Activated CD4-positive, alpha-beta T cell treated with anti-CD3 and anti-CD28 coated beads, Interleukin-2, amount 10 ng/mL, durations not matched to agents 7 days and 5 days (primary cell): Measurements from ENCODE around the gene RFWD3. TPM values are rescaled to one million over a fixed set of nuclear protein-coding genes. Genes with fewer than 3 reads are reported as not detected.

Experiments used
- CTCF ChIA-PET: fragments of 350-600 bp; sonication (Branson Sonifier 250); formaldehyde crosslinking; loops from one replicate; lab custom pipeline; 2021; ENCODE audit warnings: antibody characterized with exemption; lab: Charles Lee
- POLR2A ChIA-PET: fragments of 350-600 bp; sonication (Branson Sonifier 250); formaldehyde crosslinking; loops from one replicate; lab custom pipeline; 2021; ENCODE audit warnings: antibody characterized with exemption; lab: Charles Lee
- DNase-seq: peaks from one replicate; pipeline ENCODE4 v3.0.0-alpha.2; 2020
- H3K27ac Mint-ChIP-seq: one replicate; pipeline ENCODE4 v1.8.0; 2021; ENCODE audit warnings: mild to moderate bottlenecking, moderate library complexity, mixed read lengths
- H3K27me3 Mint-ChIP-seq: one replicate; pipeline ENCODE4 v1.8.0; 2021; ENCODE audit warnings: mixed read lengths
- H3K36me3 Mint-ChIP-seq: one replicate; pipeline ENCODE4 v1.8.0; 2021; ENCODE audit warnings: low read depth, mixed read lengths
- H3K4me1 Mint-ChIP-seq: one replicate; pipeline ENCODE4 v1.8.0; 2021; ENCODE audit warnings: mixed read lengths
- H3K4me3 Mint-ChIP-seq: one replicate; pipeline ENCODE4 v1.8.0; 2021; ENCODE audit warnings: mild to moderate bottlenecking, moderate library complexity, mixed read lengths
- H3K9me3 Mint-ChIP-seq: one replicate; pipeline ENCODE4 v1.8.0; 2021; ENCODE audit warnings: mixed read lengths
- total RNA-seq, 2 experiments: library from RNA; stranded (reverse); gene quantifications; one replicate each; pipeline ENCODE4 v1.2.3, GENCODE V29; 2021

Gene RFWD3
- total RNA-seq, result 100 to 1,000 TPM; 115 to 117 TPM

- peak; percentile 98 for DNase-seq
- H3K9me3 Mint-ChIP-seq, result peaks cover 10% of the 10 kb centered on the region
- peaks cover 48% of the 10 kb centered on the region for H3K4me1 Mint-ChIP-seq
- peaks cover 55% of the 10 kb centered on the region for H3K36me3 Mint-ChIP-seq
- no peaks in the 10 kb centered on the region for H3K27me3 Mint-ChIP-seq
- ChIA-PET POLR2A (interaction anchor here (0.6 to 1.6 kb wide), 4 partner anchors 29 to 653 kb away, joined by 3 to 10 read pairs (median 6); partner anchors contain the start of genes GLG1 and MLKL), CTCF (interaction anchor here (0.5 to 2.1 kb wide), 9 partner anchors 14 to 911 kb away, joined by 3 to 9 read pairs (median 4); partner anchors contain the start of gene MLKL)
- peak within 1 kb of the TSS; percentile 100 for H3K27ac Mint-ChIP-seq
- H3K4me3 Mint-ChIP-seq, result peak within 1 kb of the TSS; percentile 97
These were observed at the start of gene RFWD3 for GRCh38 chr16:74666425-74667254. TSS of gene RFWD3 (minus strand) at chr16:74666877. CDS start at chr16:74661449, 5,428 bp downstream.

- CTCF ChIA-PET, result interaction anchor here (2.5 kb wide), 1 partner anchor 8 kb away, joined by 6 read pairs; no protein-coding TSS in a partner anchor
- Mint-ChIP-seq H3K4me1 (no peaks in the 10 kb centered on the region), H3K4me3 (no peak overlapping the region), H3K9me3 (no peaks in the 10 kb centered on the region), H3K27ac (no peak overlapping the region), H3K27me3 (peaks cover under 1% of the 10 kb centered on the region), H3K36me3 (no peaks in the 10 kb centered on the region)
- no peak for DNase-seq
- POLR2A ChIA-PET, result no interaction called here
These were observed 49.7 kb upstream of the RFWD3 start for GRCh38 chr16:74716355-74716754.

GRCh38 chr16:74713876-74714275 lies 47.2 kb upstream of the RFWD3 start:
- Mint-ChIP-seq H3K27ac (no peak overlapping the region), H3K4me3 (no peak overlapping the region), H3K36me3 (no peaks in the 10 kb centered on the region), H3K9me3 (no peaks in the 10 kb centered on the region), H3K4me1 (peaks cover 4% of the 10 kb centered on the region), H3K27me3 (no peaks in the 10 kb centered on the region)
- no peak for DNase-seq
- ChIA-PET POLR2A (no interaction called here), CTCF (interaction anchor here (1.3 kb wide), 2 partner anchors 9 to 13 kb away, joined by 3 read pairs; partner anchors contain the start of gene MLKL)

- Mint-ChIP-seq H3K4me1 (peaks cover 4% of the 10 kb centered on the region), H3K4me3 (no peak overlapping the region), H3K9me3 (no peaks in the 10 kb centered on the region), H3K27me3 (no peaks in the 10 kb centered on the region), H3K36me3 (no peaks in the 10 kb centered on the region), H3K27ac (no peak overlapping the region)
- no peak for DNase-seq
- POLR2A ChIA-PET, result interaction anchor here (0.6 kb wide), 1 partner anchor 463 kb away, joined by 3 read pairs; no protein-coding TSS in a partner anchor
- CTCF ChIA-PET, result interaction anchor here (1.1 to 2.6 kb wide), 4 partner anchors 10 to 18 kb away, joined by 3 to 12 read pairs (median 3); partner anchors contain the start of gene MLKL
These were observed 46.6 kb upstream of the RFWD3 start for GRCh38 chr16:74713325-74713724.

GRCh38 chr16:74711938-74712337 lies 45.3 kb upstream of the RFWD3 start:
- Mint-ChIP-seq H3K4me1 (peaks cover 4% of the 10 kb centered on the region), H3K4me3 (no peak overlapping the region), H3K9me3 (no peaks in the 10 kb centered on the region), H3K36me3 (no peaks in the 10 kb centered on the region), H3K27me3 (no peaks in the 10 kb centered on the region), H3K27ac (no peak overlapping the region)
- ChIA-PET CTCF (interaction anchor here (1.6 to 2.6 kb wide), 3 partner anchors 10 to 151 kb away, joined by 3 to 12 read pairs (median 7); partner anchors contain the start of gene MLKL), POLR2A (interaction anchor here (0.6 kb wide), 1 partner anchor 163 kb away, joined by 3 read pairs; no protein-coding TSS in a partner anchor)
- DNase-seq, result no peak

- ChIA-PET POLR2A (no interaction called here), CTCF (interaction anchor here (0.6 to 2.2 kb wide), 8 partner anchors 9 to 401 kb away, joined by 3 to 7 read pairs (median 4); no protein-coding TSS in a partner anchor)
- Mint-ChIP-seq H3K27ac (no peak overlapping the region), H3K36me3 (no peaks in the 10 kb centered on the region), H3K9me3 (no peaks in the 10 kb centered on the region), H3K4me3 (no peak overlapping the region), H3K27me3 (no peaks in the 10 kb centered on the region), H3K4me1 (peaks cover 4% of the 10 kb centered on the region)
- no peak for DNase-seq
These were observed 43.7 kb upstream of the RFWD3 start for GRCh38 chr16:74710401-74710800.

- POLR2A ChIA-PET, result no interaction called here
These were observed 42.8 kb upstream of the RFWD3 start for GRCh38 chr16:74709441-74709877.

GRCh38 chr16:74700438-74701225 lies 34.0 kb upstream of the RFWD3 start, which contains the start of gene MLKL:
TSS of gene MLKL (minus strand) at chr16:74700862. CDS start at chr16:74695757, 5,105 bp downstream.
- Mint-ChIP-seq H3K27ac (peak within 1 kb of the TSS; percentile 99), H3K4me1 (peaks cover 58% of the 10 kb centered on the region)
- POLR2A ChIA-PET, result interaction anchor here (0.5 to 2.0 kb wide), 3 partner anchors 17 to 519 kb away, joined by 3 to 9 read pairs (median 3); partner anchors contain the start of gene RFWD3

More at GRCh38 chr16:74709441-74709877, 42.8 kb upstream of the RFWD3 start:
- Mint-ChIP-seq H3K4me1 (peaks cover 9% of the 10 kb centered on the region), H3K9me3 (no peaks in the 10 kb centered on the region), H3K27ac (no peak overlapping the region), H3K36me3 (no peaks in the 10 kb centered on the region), H3K4me3 (no peak overlapping the region), H3K27me3 (no peaks in the 10 kb centered on the region)
- peak; percentile 85 for DNase-seq
- CTCF ChIA-PET, result interaction anchor here (0.8 to 1.0 kb wide), 5 partner anchors 8 to 402 kb away, joined by 3 to 6 read pairs (median 4); no protein-coding TSS in a partner anchor

GRCh38 chr16:74700116-74700437 lies 33.4 kb upstream of the RFWD3 start:
- Mint-ChIP-seq H3K36me3 (peaks cover 26% of the 10 kb centered on the region), H3K4me1 (peaks cover 61% of the 10 kb centered on the region), H3K27me3 (no peaks in the 10 kb centered on the region), H3K9me3 (no peaks in the 10 kb centered on the region), H3K27ac (peak overlapping the region; percentile 99), H3K4me3 (peak overlapping the region; percentile 99)
- CTCF ChIA-PET, result interaction anchor here (0.6 to 2.5 kb wide), 4 partner anchors 27 to 499 kb away, joined by 3 to 7 read pairs (median 4); no protein-coding TSS in a partner anchor
- POLR2A ChIA-PET, result interaction anchor here (1.0 to 2.0 kb wide), 2 partner anchors 33 to 285 kb away, joined by 3 to 9 read pairs; partner anchors contain the start of genes RFWD3 and WDR59
- DNase-seq, result peak; percentile 41

More at GRCh38 chr16:74700438-74701225, 34.0 kb upstream of the RFWD3 start, which contains the start of gene MLKL:
- H3K9me3 Mint-ChIP-seq, result no peaks in the 10 kb centered on the region
- DNase-seq, result peak; percentile 56
- CTCF ChIA-PET, result interaction anchor here (0.6 to 2.5 kb wide), 9 partner anchors 12 to 318 kb away, joined by 3 to 12 read pairs (median 3); partner anchors contain the start of gene RFWD3
- H3K36me3 Mint-ChIP-seq, result peaks cover 21% of the 10 kb centered on the region
- peak within 1 kb of the TSS; percentile 99 for H3K4me3 Mint-ChIP-seq
- H3K27me3 Mint-ChIP-seq, result no peaks in the 10 kb centered on the region

- ChIA-PET CTCF (interaction anchor here (0.6 to 2.5 kb wide), 4 partner anchors 32 to 499 kb away, joined by 3 to 5 read pairs (median 3); partner anchors contain the start of gene WDR59), POLR2A (interaction anchor here (1.0 to 2.0 kb wide), 2 partner anchors 33 to 285 kb away, joined by 3 to 9 read pairs; partner anchors contain the start of genes RFWD3 and WDR59)
- H3K27me3 Mint-ChIP-seq, result no peaks in the 10 kb centered on the region
- no peaks in the 10 kb centered on the region for H3K9me3 Mint-ChIP-seq
- no peak for DNase-seq
- H3K4me3 Mint-ChIP-seq, result peak overlapping the region; percentile 99
- H3K27ac Mint-ChIP-seq, result peak overlapping the region; percentile 99
- H3K4me1 Mint-ChIP-seq, result peaks cover 59% of the 10 kb centered on the region
- H3K36me3 Mint-ChIP-seq, result peaks cover 27% of the 10 kb centered on the region
These were observed 33.0 kb upstream of the RFWD3 start for GRCh38 chr16:74699666-74700065.

GRCh38 chr16:74698222-74698621 lies 31.5 kb upstream of the RFWD3 start:
- Mint-ChIP-seq H3K4me1 (peaks cover 61% of the 10 kb centered on the region), H3K27ac (peak overlapping the region; percentile 99), H3K4me3 (peak overlapping the region; percentile 99), H3K27me3 (no peaks in the 10 kb centered on the region), H3K36me3 (peaks cover 34% of the 10 kb centered on the region), H3K9me3 (no peaks in the 10 kb centered on the region)
- CTCF ChIA-PET, result no interaction called here
- POLR2A ChIA-PET, result no interaction called here
- DNase-seq, result no peak
